Tibial nerve (tissue), 3 donors: ENCODE measurements around the gene ANKRD36.
"Not testable (repeated sequence)": the region's sequence is repeated elsewhere in the genome, so short reads cannot be mapped to it uniquely, and the experiment has no call there.

Experiments used
- POLR2A ChIP-seq, 2 donors: fragments of 450-650 bp; IDR thresholded peaks; one replicate each; pipeline ENCODE4 v1.6.1; 2017; ENCODE audit warnings: antibody characterized with exemption in 2 of 2, mild to moderate bottlenecking in 2 of 2, moderate library complexity in 2 of 2
- TF ChIP-seq, protein P1 (sequence below), 5 experiments: fragments of 200-600 bp in 3 of 5; fragments of 450-650 bp in 2 of 5; sonication (generic) in 3 of 5; IDR thresholded peaks; one replicate each; pipeline ENCODE4 v1.5.1; 2016 to 2019; ENCODE audit warnings: antibody characterized with exemption in 5 of 5, mild to moderate bottlenecking in 3 of 5, moderate library complexity in 2 of 5

DNA sequence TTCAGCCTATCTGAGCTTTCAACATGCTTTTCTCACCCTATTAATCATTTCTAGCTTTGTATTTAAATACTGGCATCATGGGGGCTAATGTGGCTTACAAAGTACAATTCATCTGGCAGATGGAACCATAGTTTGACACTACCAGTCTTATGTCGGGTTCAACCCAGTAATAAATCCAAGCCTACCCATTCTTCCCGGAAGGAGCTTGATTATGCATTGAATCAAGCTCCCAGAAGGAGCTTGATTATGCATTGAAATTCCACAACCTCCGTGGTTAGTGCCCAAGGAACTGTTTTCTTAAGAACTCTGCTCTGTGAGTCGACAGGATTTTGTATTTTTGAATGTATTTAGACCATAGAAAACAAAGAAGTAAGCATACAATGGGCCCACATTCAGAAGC is 148.2 kb downstream of the ANKRD36 start:
- TF ChIP-seq, protein P1, sequence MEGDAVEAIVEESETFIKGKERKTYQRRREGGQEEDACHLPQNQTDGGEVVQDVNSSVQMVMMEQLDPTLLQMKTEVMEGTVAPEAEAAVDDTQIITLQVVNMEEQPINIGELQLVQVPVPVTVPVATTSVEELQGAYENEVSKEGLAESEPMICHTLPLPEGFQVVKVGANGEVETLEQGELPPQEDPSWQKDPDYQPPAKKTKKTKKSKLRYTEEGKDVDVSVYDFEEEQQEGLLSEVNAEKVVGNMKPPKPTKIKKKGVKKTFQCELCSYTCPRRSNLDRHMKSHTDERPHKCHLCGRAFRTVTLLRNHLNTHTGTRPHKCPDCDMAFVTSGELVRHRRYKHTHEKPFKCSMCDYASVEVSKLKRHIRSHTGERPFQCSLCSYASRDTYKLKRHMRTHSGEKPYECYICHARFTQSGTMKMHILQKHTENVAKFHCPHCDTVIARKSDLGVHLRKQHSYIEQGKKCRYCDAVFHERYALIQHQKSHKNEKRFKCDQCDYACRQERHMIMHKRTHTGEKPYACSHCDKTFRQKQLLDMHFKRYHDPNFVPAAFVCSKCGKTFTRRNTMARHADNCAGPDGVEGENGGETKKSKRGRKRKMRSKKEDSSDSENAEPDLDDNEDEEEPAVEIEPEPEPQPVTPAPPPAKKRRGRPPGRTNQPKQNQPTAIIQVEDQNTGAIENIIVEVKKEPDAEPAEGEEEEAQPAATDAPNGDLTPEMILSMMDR (IDR thresholded peaks at IDR 0.05), result not testable (repeated sequence)
- TF ChIP-seq POLR2A (IDR thresholded peaks at IDR 0.05), result not testable (repeated sequence)
